HG02943 (cell line): ENCODE results near the gene UFC1.
A peak's percentile ranks its signal among the peaks of the same experiment; 100 is the strongest.

Experiments used
- ATAC-seq: cut with Tn5 transposase; IDR thresholded peaks from one replicate; pipeline ENCODE4 v1.9.1; 2021; ENCODE audit warnings: mild to moderate bottlenecking, low read depth, moderate library complexity; ENCODE audit not compliant: unreplicated experiment

UFC1 gene

GRCh38 chr1:161165742-161166668 lies 12.2 kb downstream of the UFC1 start, which contains the start of gene PPOX:
TSS of gene PPOX (plus strand) at chr1:161166426. CDS start at chr1:161166848, 422 bp downstream.
- ATAC-seq: peak; percentile 94

- no peak for ATAC-seq
These were observed 13.1 kb downstream of the UFC1 start for GRCh38 chr1:161166669-161167548.

- ATAC-seq: no peak
These were observed 15.1 kb downstream of the UFC1 start for GRCh38 chr1:161168906-161169305.

GRCh38 chr1:161171191-161171590 lies 17.4 kb downstream of the UFC1 start:
- no peak for ATAC-seq

GRCh38 chr1:161171696-161172095 lies 17.9 kb downstream of the UFC1 start:
- ATAC-seq: no peak

GRCh38 chr1:161172349-161172748 lies 18.6 kb downstream of the UFC1 start:
- no peak for ATAC-seq

- ATAC-seq: no peak
These were observed 19.1 kb downstream of the UFC1 start for GRCh38 chr1:161172776-161173376.

- no peak for ATAC-seq
These were observed 19.9 kb downstream of the UFC1 start for GRCh38 chr1:161173711-161174110.

GRCh38 chr1:161174911-161175310 lies 21.1 kb downstream of the UFC1 start:
- no peak for ATAC-seq

GRCh38 chr1:161175771-161176453 lies 22.1 kb downstream of the UFC1 start:
- ATAC-seq: no peak

- no peak for ATAC-seq
These were observed 22.8 kb downstream of the UFC1 start for GRCh38 chr1:161176468-161177111.

GRCh38 chr1:161177112-161177935 lies 23.5 kb downstream of the UFC1 start, which contains the start of gene B4GALT3:
TSS of gene B4GALT3 (minus strand) at chr1:161177507. CDS start at chr1:161176060, 1,447 bp downstream.
- ATAC-seq: peak; percentile 67

GRCh38 chr1:161177936-161178244 lies 24.1 kb downstream of the UFC1 start:
- ATAC-seq: no peak

GRCh38 chr1:161179698-161180097 lies 25.9 kb downstream of the UFC1 start:
- ATAC-seq: no peak

- ATAC-seq: no peak
These were observed 26.9 kb downstream of the UFC1 start for GRCh38 chr1:161180639-161181038.

GRCh38 chr1:161182214-161182613 lies 28.4 kb downstream of the UFC1 start:
- no peak for ATAC-seq

GRCh38 chr1:161185282-161185682 lies 31.5 kb downstream of the UFC1 start:
- peak; percentile 68 for ATAC-seq

GRCh38 chr1:161185732-161186311 lies 32.0 kb downstream of the UFC1 start:
- ATAC-seq: peak; percentile 27

- ATAC-seq: no peak
These were observed 33.5 kb downstream of the UFC1 start for GRCh38 chr1:161187311-161187710.
